NCI-H2171 treated with DMSO at 0.1 percent for 48 hours (cell line): ENCODE results near the gene SF3B2.
A peak's percentile ranks its signal among the peaks of the same experiment; 100 is the strongest.
"Not testable (repeated sequence)": the region's sequence is repeated elsewhere in the genome, so short reads cannot be mapped to it uniquely, and the experiment has no call there.

Source experiments
- DNase-seq: peaks from one replicate; lab custom pipeline; 2025; lab: John Stamatoyannopoulos, UW

SF3B2 gene

GRCh38 chr11:66017321-66017720 lies 34.8 kb upstream of the SF3B2 start:
- peak; percentile 34 for DNase-seq

DNA sequence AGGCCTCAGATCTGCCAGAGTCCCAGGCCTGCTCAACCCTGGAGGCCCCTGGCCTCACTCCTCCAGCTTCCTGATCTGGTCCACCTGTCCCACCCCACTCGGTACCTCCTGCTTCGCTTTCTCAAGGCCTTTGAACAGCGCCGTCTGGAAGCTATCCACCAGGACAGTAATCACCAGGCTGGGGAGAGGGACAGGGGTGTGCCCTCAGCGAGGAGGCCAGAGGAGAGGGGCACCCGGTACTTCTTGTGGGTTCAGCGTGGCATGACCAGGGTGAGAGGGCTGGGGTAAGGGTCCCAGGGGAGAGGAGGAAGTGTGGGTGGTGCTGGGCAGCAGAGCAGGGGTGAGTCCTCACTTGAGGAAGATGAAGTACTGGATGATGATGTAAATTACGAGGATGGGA lies 32.0 kb upstream of the SF3B2 start:
- no peak for DNase-seq

- DNase-seq = no peak
Measured at GRCh38 chr11:66020618-66021357, 31.4 kb upstream of the SF3B2 start.

GRCh38 chr11:66022401-66023185 lies 29.6 kb upstream of the SF3B2 start:
- peak; percentile 66 for DNase-seq

GRCh38 chr11:66023186-66023440 lies 29.1 kb upstream of the SF3B2 start:
- DNase-seq = not testable (repeated sequence)

GRCh38 chr11:66026017-66026529 lies 26.1 kb upstream of the SF3B2 start, which contains the start of gene CATSPER1:
Gene CATSPER1 (minus strand): TSS chr11:66026479. CDS start chr11:66026379, 100 bp downstream.
- no peak for DNase-seq

GRCh38 chr11:66032957-66033735 lies 19.0 kb upstream of the SF3B2 start:
- no peak for DNase-seq

DNA sequence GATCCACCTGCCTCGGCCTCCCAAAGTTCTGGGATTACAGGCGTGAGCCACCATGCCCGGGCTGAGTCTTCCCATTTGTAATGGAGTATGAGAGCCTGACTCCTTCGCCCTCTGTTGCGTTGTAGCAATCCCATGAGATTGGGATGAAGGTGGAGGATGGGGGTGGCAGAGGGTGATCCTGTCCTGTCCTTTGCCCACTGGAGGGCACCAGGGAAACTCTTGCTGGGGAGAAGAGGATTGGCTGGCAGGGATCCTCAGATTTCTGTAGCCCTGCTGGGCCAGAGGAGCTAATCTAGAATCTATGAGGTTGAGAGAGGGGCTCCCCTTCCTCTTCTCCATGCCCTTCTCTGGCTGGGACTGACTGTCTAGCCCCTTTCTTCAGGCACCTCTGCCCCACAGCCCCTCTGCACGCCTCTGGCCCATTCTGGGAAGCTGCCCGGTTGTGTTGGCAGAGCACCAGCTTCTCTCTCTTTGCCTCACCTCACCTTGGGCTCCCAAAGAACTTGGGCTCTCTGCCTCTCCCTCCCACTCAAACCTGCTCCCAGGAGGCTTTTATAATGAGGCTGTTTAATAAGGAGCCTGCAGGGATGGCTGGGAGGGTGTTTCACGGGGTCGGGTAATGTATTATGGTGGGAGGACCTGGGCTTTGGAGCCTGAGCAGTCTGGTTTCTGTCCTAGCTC lies 16.4 kb upstream of the SF3B2 start:
- DNase-seq = peak; percentile 10

DNA sequence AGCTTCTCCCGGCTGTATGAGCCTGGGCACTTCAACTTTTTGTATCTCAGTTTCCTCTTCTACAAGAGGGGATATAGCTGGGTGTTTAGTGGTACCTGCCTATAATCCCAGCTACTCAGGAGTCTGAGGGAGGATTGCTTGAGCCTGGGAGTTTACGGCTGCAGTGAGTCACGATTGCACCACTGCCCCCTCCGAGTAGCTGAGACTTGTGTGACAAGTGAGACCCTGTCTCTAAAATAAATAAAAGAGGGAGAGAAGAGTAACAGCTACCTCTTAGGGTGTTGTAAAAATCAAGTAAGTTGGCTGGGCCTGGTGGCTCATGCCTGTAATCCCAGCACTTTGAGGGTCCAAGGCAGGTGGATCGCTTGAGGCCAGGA lies 15.8 kb upstream of the SF3B2 start:
- DNase-seq = no peak

GRCh38 chr11:66037327-66037726 lies 14.8 kb upstream of the SF3B2 start:
- DNase-seq = no peak

- no peak for DNase-seq
Measured at GRCh38 chr11:66039765-66040164, 12.4 kb upstream of the SF3B2 start.

DNA sequence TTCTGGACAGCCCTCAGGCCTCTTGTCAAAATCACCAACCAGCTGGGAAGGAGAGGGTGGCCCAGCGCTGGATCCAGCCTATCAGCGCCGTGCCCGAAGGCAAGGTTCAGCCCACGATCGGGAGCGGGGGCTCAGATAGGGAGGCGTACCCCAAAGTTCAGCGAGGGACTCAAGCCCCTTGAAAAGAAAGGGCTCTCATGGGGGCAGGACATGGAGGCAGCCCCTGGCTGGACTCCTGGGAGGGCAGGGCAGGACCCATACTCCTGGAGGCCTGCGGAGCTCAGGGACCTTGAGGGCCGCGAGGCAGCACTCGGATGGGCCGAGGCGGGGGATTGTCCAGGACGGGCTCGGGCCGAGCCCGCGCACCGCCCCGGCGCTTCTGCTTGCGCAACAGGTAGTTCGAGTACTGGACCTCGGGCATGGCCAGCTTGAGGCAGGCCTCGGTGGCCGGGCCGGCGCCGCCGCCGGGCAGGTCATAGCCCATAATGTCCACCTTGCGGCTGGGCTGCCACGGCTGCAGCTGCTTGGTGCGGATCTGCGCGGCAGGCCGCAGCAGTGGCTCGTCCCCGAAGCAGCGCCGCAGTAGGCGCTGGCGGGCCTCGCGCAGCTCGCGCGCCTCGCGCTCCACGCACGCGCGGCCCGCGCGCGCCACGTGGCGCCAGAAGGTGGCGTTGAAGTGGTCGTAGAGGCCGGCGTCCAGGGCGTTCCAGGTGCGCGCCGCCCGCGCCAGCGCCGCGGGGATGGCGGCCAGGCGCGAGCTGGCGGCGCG lies 9.8 kb upstream of the SF3B2 start:
- DNase-seq = no peak

- DNase-seq = no peak
Measured at GRCh38 chr11:66042996-66043906, 8.9 kb upstream of the SF3B2 start.

DNA sequence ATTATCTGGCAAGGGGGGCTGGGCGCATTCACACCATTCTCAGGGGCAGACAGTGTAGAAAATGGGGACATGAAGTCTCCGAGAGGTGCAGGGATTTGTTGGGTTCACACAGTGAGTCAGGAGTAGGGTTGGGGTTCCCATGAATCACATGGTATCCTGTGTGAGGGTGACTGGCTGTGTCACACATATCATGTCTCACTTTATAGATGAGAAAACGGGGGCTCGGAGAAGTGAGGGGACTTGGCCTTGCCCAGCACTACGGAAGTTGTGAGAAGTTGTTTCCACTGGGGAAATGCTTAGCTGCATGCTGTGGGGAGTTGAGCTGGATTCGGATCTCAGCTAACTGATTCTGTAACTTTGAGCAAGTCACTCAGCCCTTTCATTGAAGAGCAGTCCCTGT lies 7.4 kb upstream of the SF3B2 start:
- no peak for DNase-seq

- peak; percentile 73 for DNase-seq
Measured at GRCh38 chr11:66045177-66045639, 7.0 kb upstream of the SF3B2 start.

GRCh38 chr11:66046901-66047300 lies 5.3 kb upstream of the SF3B2 start:
- DNase-seq = no peak

GRCh38 chr11:66047541-66048365 lies 4.4 kb upstream of the SF3B2 start:
- DNase-seq = no peak

DNA sequence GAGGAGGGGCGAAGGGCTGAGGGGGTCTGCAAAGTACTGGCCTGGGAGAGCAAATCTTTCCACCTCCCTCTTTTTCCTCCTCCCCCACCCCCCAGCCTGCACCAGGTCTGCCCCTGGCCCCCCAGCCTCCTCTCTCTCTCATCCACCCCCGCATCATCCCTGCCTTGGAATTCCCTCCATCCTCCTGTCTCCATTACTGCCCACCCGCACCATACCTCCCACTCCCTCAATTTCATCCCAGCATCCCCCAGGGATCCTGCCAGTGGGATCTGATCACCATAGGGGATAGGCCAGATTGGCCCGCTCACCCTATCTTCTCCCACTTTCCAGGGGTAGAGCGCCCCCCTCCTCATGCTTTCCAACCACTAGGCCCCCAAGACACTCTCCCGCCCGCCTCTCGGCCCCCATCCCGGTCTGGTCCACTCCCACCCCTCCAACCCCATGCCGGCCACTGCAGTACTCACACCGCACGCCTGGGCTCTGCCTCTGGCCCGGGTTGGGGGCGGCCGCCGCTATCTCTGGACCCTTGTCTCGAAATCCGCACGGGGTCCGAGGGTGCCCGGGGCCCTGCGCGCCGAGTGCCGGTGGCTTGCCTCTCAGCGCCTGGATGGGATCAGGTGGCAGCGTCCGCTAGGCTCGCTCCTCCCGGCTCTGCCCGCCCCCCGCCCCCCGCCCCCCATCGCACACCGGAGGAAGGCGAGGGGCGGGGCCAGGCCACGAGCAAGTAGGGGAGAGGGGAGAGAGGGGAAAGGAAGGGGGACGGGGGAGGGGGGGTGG lies 3.4 kb upstream of the SF3B2 start, which contains the start of gene GAL3ST3:
Gene GAL3ST3 (minus strand): TSS at position 615 of the 777 bp plus-strand sequence. CDS start 3,746 bp downstream, outside the sequence.
- no peak for DNase-seq
